ENCODE data around the gene SAMD10. TPM values are rescaled to one million over a fixed set of nuclear protein-coding genes. Genes with fewer than 3 reads are reported as not detected.
"Not testable (repeated sequence)": the region's sequence is repeated elsewhere in the genome, so short reads cannot be mapped to it uniquely, and the experiment has no call there.

Gene SAMD10
- polyA plus RNA-seq, 2 donors: 9.4 to 13.1 TPM

DNA sequence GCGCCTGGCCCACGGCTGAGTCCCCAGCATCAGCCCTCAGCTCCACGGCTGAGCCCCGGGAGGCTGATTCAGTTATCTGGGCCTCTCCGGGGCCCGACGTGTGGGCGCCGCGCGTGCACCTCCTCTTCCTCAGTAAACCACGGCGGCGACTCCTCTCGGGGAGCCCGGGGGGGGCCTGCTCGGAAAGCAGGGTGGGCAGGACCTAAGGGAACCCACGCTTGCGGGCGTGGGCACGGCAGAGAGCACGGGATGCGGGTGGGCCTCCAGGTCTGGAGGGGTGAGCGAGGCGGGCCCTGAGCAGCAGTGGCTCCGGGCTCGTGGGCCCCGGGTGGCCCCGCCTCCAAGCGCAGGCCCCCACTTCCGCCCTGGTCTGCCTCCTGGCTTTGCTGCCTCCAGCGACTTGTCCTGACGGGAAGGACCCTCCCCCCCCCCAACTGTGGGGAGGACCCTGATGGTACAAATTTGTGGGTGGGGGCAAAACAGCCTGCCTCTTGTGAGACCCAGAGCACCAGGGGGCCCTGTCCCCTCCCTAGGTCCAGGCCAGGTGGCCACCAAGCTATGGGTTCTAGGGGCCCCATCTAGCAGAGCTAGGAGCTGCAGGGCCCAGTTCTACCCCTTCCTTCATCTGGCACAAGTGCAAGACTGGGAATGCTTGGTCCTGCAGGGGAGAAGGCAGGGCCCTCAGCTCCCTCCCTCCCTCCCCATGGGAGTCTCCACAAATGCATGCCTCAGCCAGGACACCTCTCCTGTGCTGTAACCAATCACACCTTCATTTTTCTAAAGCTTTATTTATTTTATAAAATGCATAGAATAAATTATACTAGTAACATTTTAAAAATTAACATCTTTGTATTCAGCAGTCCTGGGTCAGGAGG is 40.1 kb downstream of the SAMD10 start:
- Histone ChIP-seq H3K27ac (ENCODE audit: low read depth in 2 of 2, low read length in 1 of 2) (peak overlapping the region in 1 of 2 donors; percentile 61), H3K4me1 (ENCODE audit: control insufficient read depth in 2 of 2, insufficient read depth in 2 of 2, low read length in 1 of 2) (peaks cover 5 to 19% of the 10 kb centered on the region in 2 donors), H3K4me3 (ENCODE audit: low read depth in 1 of 2, low read length in 2 of 2) (no peak overlapping the region), H3K9me3 (ENCODE audit: control insufficient read depth in 2 of 2, insufficient read depth in 1 of 2, low read depth in 1 of 2, low read length in 1 of 2) (peaks cover 0 to 2% of the 10 kb centered on the region in 2 donors), H3K27me3 (ENCODE audit: control insufficient read depth in 1 of 2, insufficient read depth in 2 of 2, low read length in 2 of 2) (no peaks in the 10 kb centered on the region), H3K36me3 (ENCODE audit: control insufficient read depth in 2 of 2, insufficient read depth in 2 of 2, low read length in 1 of 2) (peaks cover 11 to 51% of the 10 kb centered on the region in 2 donors)
- 83 to 85% methylated on average over 29 to 33 of the region's 33 CpGs for WGBS, 2 donors

- no peaks in the 10 kb centered on the region for H3K27me3 ChIP-seq (ENCODE audit: control insufficient read depth in 1 of 2, insufficient read depth in 2 of 2, low read length in 2 of 2)
- no peak overlapping the region for H3K27ac ChIP-seq (ENCODE audit: low read depth in 2 of 2, low read length in 1 of 2)
- peaks cover 11 to 43% of the 10 kb centered on the region in 2 donors for H3K36me3 ChIP-seq (ENCODE audit: control insufficient read depth in 2 of 2, insufficient read depth in 2 of 2, low read length in 1 of 2)
- H3K9me3 ChIP-seq (ENCODE audit: control insufficient read depth in 2 of 2, insufficient read depth in 1 of 2, low read depth in 1 of 2, low read length in 1 of 2): peaks cover 0 to 2% of the 10 kb centered on the region in 2 donors
- H3K4me1 ChIP-seq (ENCODE audit: control insufficient read depth in 2 of 2, insufficient read depth in 2 of 2, low read length in 1 of 2): peaks cover 0 to 9% of the 10 kb centered on the region in 2 donors
- H3K4me3 ChIP-seq (ENCODE audit: low read depth in 1 of 2, low read length in 2 of 2): no peak overlapping the region
- WGBS, 2 donors: 85 to 86% methylated on average over 14 of the region's 14 CpGs
These were observed 41.8 kb downstream of the SAMD10 start for GRCh38 chr20:63937596-63937995.

GRCh38 chr20:63935447-63935846 is 44.0 kb downstream of the SAMD10 start:
- Histone ChIP-seq H3K36me3 (ENCODE audit: control insufficient read depth in 2 of 2, insufficient read depth in 2 of 2, low read length in 1 of 2) (peaks cover 10 to 53% of the 10 kb centered on the region in 2 donors), H3K4me1 (ENCODE audit: control insufficient read depth in 2 of 2, insufficient read depth in 2 of 2, low read length in 1 of 2) (peaks cover 0 to 5% of the 10 kb centered on the region in 2 donors), H3K4me3 (ENCODE audit: low read depth in 1 of 2, low read length in 2 of 2) (no peak overlapping the region), H3K27me3 (ENCODE audit: control insufficient read depth in 1 of 2, insufficient read depth in 2 of 2, low read length in 2 of 2) (no peaks in the 10 kb centered on the region), H3K27ac (ENCODE audit: low read depth in 2 of 2, low read length in 1 of 2) (no peak overlapping the region), H3K9me3 (ENCODE audit: control insufficient read depth in 2 of 2, insufficient read depth in 1 of 2, low read depth in 1 of 2, low read length in 1 of 2) (no peaks in the 10 kb centered on the region)
- 90 to 93% methylated on average over 9 of the region's 9 CpGs for WGBS, 2 donors

GRCh38 chr20:63934271-63935068 is 45.0 kb downstream of the SAMD10 start:
- Histone ChIP-seq H3K4me3 (ENCODE audit: low read depth in 1 of 2, low read length in 2 of 2) (no peak overlapping the region), H3K27me3 (ENCODE audit: control insufficient read depth in 1 of 2, insufficient read depth in 2 of 2, low read length in 2 of 2) (no peaks in the 10 kb centered on the region), H3K9me3 (ENCODE audit: control insufficient read depth in 2 of 2, insufficient read depth in 1 of 2, low read depth in 1 of 2, low read length in 1 of 2) (no peaks in the 10 kb centered on the region), H3K36me3 (ENCODE audit: control insufficient read depth in 2 of 2, insufficient read depth in 2 of 2, low read length in 1 of 2) (peaks cover 14 to 51% of the 10 kb centered on the region in 2 donors), H3K27ac (ENCODE audit: low read depth in 2 of 2, low read length in 1 of 2) (no peak overlapping the region), H3K4me1 (ENCODE audit: control insufficient read depth in 2 of 2, insufficient read depth in 2 of 2, low read length in 1 of 2) (no peaks in the 10 kb centered on the region)
- 83 to 84% methylated on average over 37 of the region's 37 CpGs for WGBS, 2 donors

- Histone ChIP-seq H3K27ac (ENCODE audit: low read depth in 2 of 2, low read length in 1 of 2) (no peak overlapping the region), H3K27me3 (ENCODE audit: control insufficient read depth in 1 of 2, insufficient read depth in 2 of 2, low read length in 2 of 2) (no peaks in the 10 kb centered on the region), H3K9me3 (ENCODE audit: control insufficient read depth in 2 of 2, insufficient read depth in 1 of 2, low read depth in 1 of 2, low read length in 1 of 2) (no peaks in the 10 kb centered on the region), H3K4me3 (ENCODE audit: low read depth in 1 of 2, low read length in 2 of 2) (no peak overlapping the region), H3K4me1 (ENCODE audit: control insufficient read depth in 2 of 2, insufficient read depth in 2 of 2, low read length in 1 of 2) (no peaks in the 10 kb centered on the region), H3K36me3 (ENCODE audit: control insufficient read depth in 2 of 2, insufficient read depth in 2 of 2, low read length in 1 of 2) (peaks cover 14 to 53% of the 10 kb centered on the region in 2 donors)
- 76 to 77% methylated on average over 5 of the region's 5 CpGs for WGBS, 2 donors
These were observed 45.8 kb downstream of the SAMD10 start for GRCh38 chr20:63933646-63934045.

- Histone ChIP-seq H3K27me3 (ENCODE audit: control insufficient read depth in 1 of 2, insufficient read depth in 2 of 2, low read length in 2 of 2) (no peaks in the 10 kb centered on the region), H3K27ac (ENCODE audit: low read depth in 2 of 2, low read length in 1 of 2) (no peak overlapping the region), H3K36me3 (ENCODE audit: control insufficient read depth in 2 of 2, insufficient read depth in 2 of 2, low read length in 1 of 2) (peaks cover 19 to 61% of the 10 kb centered on the region in 2 donors), H3K4me3 (ENCODE audit: low read depth in 1 of 2, low read length in 2 of 2) (no peak overlapping the region), H3K4me1 (ENCODE audit: control insufficient read depth in 2 of 2, insufficient read depth in 2 of 2, low read length in 1 of 2) (no peaks in the 10 kb centered on the region), H3K9me3 (ENCODE audit: control insufficient read depth in 2 of 2, insufficient read depth in 1 of 2, low read depth in 1 of 2, low read length in 1 of 2) (no peaks in the 10 kb centered on the region)
- 91 to 93% methylated on average over 17 of the region's 17 CpGs for WGBS, 2 donors
These were observed 46.8 kb downstream of the SAMD10 start for GRCh38 chr20:63932606-63933160.

GRCh38 chr20:63931735-63932134 is 47.7 kb downstream of the SAMD10 start:
- Histone ChIP-seq H3K36me3 (ENCODE audit: control insufficient read depth in 2 of 2, insufficient read depth in 2 of 2, low read length in 1 of 2) (peaks cover 19 to 61% of the 10 kb centered on the region in 2 donors), H3K9me3 (ENCODE audit: control insufficient read depth in 2 of 2, insufficient read depth in 1 of 2, low read depth in 1 of 2, low read length in 1 of 2) (no peaks in the 10 kb centered on the region), H3K4me1 (ENCODE audit: control insufficient read depth in 2 of 2, insufficient read depth in 2 of 2, low read length in 1 of 2) (no peaks in the 10 kb centered on the region), H3K4me3 (ENCODE audit: low read depth in 1 of 2, low read length in 2 of 2) (no peak overlapping the region), H3K27ac (ENCODE audit: low read depth in 2 of 2, low read length in 1 of 2) (no peak overlapping the region), H3K27me3 (ENCODE audit: control insufficient read depth in 1 of 2, insufficient read depth in 2 of 2, low read length in 2 of 2) (no peaks in the 10 kb centered on the region)
- 95 to 98% methylated on average over 19 of the region's 19 CpGs for WGBS, 2 donors

GRCh38 chr20:63930971-63931553 is 48.4 kb downstream of the SAMD10 start:
- Histone ChIP-seq H3K4me1 (ENCODE audit: control insufficient read depth in 2 of 2, insufficient read depth in 2 of 2, low read length in 1 of 2) (no peaks in the 10 kb centered on the region), H3K36me3 (ENCODE audit: control insufficient read depth in 2 of 2, insufficient read depth in 2 of 2, low read length in 1 of 2) (peaks cover 21 to 66% of the 10 kb centered on the region in 2 donors), H3K27ac (ENCODE audit: low read depth in 2 of 2, low read length in 1 of 2) (no peak overlapping the region), H3K27me3 (ENCODE audit: control insufficient read depth in 1 of 2, insufficient read depth in 2 of 2, low read length in 2 of 2) (no peaks in the 10 kb centered on the region), H3K9me3 (ENCODE audit: control insufficient read depth in 2 of 2, insufficient read depth in 1 of 2, low read depth in 1 of 2, low read length in 1 of 2) (no peaks in the 10 kb centered on the region), H3K4me3 (ENCODE audit: low read depth in 1 of 2, low read length in 2 of 2) (no peak overlapping the region)
- WGBS, 2 donors: 88 to 89% methylated on average over 37 of the region's 37 CpGs

DNA sequence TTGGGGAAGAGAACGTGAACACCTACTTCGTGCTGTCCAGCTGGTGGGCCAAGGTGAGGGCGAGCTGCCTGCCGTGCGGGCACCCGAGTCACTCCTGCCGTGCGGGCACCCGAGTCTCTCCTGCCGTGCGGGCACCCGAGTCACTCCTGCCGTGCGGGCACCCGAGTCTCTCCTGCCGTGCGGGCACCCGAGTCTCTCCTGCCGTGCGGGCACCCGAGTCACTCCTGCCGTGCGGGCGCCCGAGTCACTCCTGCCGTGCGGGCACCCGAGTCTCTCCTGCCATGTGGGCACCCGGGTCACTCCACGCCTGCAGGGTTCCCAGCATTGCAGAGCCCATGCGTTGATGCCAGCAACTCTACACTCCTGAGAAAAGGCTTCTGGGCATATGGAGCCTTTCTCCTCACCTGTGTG is 50.0 kb downstream of the SAMD10 start:
- peaks cover 13 to 57% of the 10 kb centered on the region in 2 donors for H3K36me3 ChIP-seq (ENCODE audit: control insufficient read depth in 2 of 2, insufficient read depth in 2 of 2, low read length in 1 of 2)
- 95 to 96% methylated on average over 31 of the region's 31 CpGs for WGBS, 2 donors
- not testable (repeated sequence) for H3K27me3 ChIP-seq (ENCODE audit: control insufficient read depth in 1 of 2, insufficient read depth in 2 of 2, low read length in 2 of 2)

More for the DNA sequence above, 50.0 kb downstream of the SAMD10 start:
- not testable (repeated sequence) for H3K27ac ChIP-seq (ENCODE audit: low read depth in 2 of 2, low read length in 1 of 2); H3K9me3 ChIP-seq (ENCODE audit: control insufficient read depth in 2 of 2, insufficient read depth in 1 of 2, low read depth in 1 of 2, low read length in 1 of 2); H3K4me3 ChIP-seq (ENCODE audit: low read depth in 1 of 2, low read length in 2 of 2); H3K4me1 ChIP-seq (ENCODE audit: control insufficient read depth in 2 of 2, insufficient read depth in 2 of 2, low read length in 1 of 2)

Data from esophagus (tissue), 2 donors.